ENCODE data around the gene KCNN4. TPM values are rescaled to one million over a fixed set of nuclear protein-coding genes. Genes with fewer than 3 reads are reported as not detected.

KCNN4 gene
- total RNA-seq, 1 donor from 2014 or later, result not detected

DNA sequence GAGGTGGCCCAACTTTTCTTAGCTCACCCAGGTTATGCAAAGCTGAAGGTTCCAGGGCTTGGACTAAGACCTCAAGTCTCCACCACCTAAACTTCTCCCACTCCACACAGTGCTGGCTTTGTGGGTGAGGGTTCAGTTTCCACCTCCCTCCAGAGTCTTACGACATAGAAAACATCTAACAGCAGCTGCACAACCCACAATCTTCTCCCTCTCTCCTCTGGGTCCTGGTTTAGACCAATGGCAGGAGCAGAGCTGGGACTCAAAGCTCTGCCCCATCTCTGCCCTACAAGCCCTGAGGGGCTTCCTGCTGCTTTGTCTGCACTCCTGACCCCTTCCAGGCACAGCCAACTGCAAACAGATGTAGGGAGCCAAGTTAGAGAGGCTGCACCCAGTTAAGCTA lies 48.9 kb downstream of the KCNN4 start:
- H3K4me2 ChIP-seq, result no peak overlapping the region
- no peak overlapping the region for H3K9ac ChIP-seq
- Mint-ChIP-seq H3K4me3 (no peak overlapping the region), H3K27me3 (ENCODE audit: insufficient read depth, low read depth) (peaks cover 5% of the 10 kb centered on the region), H3K4me1 (peaks cover 10% of the 10 kb centered on the region), H3K27ac (no peak overlapping the region), H3K36me3 (peaks cover 47% of the 10 kb centered on the region), H3K9me3 (no peaks in the 10 kb centered on the region)
- no peaks in the 10 kb centered on the region for H3K9me3 ChIP-seq (ENCODE audit: low read depth)
- H2AFZ ChIP-seq (replicated peaks), result no peak overlapping the region
- H4K20me1 ChIP-seq (ENCODE audit: low read depth), result no peaks in the 10 kb centered on the region
- no peaks in the 10 kb centered on the region for H3F3A ChIP-seq (ENCODE audit: low read depth)
- H3K27ac ChIP-seq, result no peak overlapping the region
- TF ChIP-seq EZH2phosphoT487 (IDR thresholded peaks at IDR 0.05), result no peak
- no peak for DNase-seq (ENCODE audit: low spot score)
- H3K36me3 ChIP-seq, result no peaks in the 10 kb centered on the region
- no peaks in the 10 kb centered on the region for H3K79me2 ChIP-seq (ENCODE audit: low read depth)
- no peaks in the 10 kb centered on the region for H3K4me1 ChIP-seq
- H3K4me3 ChIP-seq, result no peak overlapping the region
- H3K27me3 ChIP-seq, result no peaks in the 10 kb centered on the region

DNA sequence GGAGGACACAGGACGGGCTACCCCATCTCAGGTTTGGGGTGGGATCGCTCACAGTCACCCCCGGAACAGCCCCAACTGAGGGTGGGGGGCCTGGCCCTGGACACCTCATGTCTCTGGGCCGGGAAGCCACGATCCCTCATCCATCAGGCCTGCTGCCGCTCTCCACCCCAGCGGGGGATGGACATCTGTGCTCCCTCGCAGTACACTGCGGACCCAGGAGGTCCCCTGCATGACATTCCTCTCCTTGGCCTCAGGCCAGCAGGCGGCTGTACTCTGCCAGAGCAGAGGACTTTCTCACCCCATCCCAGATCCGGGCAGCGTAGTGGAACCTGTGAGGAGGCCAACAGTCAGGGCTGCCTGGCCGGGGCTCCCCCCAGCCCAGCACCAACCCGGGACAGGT lies 49.4 kb downstream of the KCNN4 start:
- peaks cover 10% of the 10 kb centered on the region for H3K4me1 Mint-ChIP-seq
- Histone ChIP-seq H4K20me1 (ENCODE audit: low read depth) (no peaks in the 10 kb centered on the region), H3K36me3 (no peaks in the 10 kb centered on the region), H3K9me3 (ENCODE audit: low read depth) (no peaks in the 10 kb centered on the region), H3K9ac (no peak overlapping the region), H3K27me3 (no peaks in the 10 kb centered on the region), H2AFZ (replicated peaks) (no peak overlapping the region), H3K4me3 (no peak overlapping the region), H3F3A (ENCODE audit: low read depth) (no peaks in the 10 kb centered on the region), H3K79me2 (ENCODE audit: low read depth) (no peaks in the 10 kb centered on the region), H3K4me2 (no peak overlapping the region), H3K4me1 (no peaks in the 10 kb centered on the region), H3K27ac (no peak overlapping the region)
- H3K27me3 Mint-ChIP-seq (ENCODE audit: insufficient read depth, low read depth), result peaks cover 5% of the 10 kb centered on the region
- no peak overlapping the region for H3K4me3 Mint-ChIP-seq
- peaks cover 42% of the 10 kb centered on the region for H3K36me3 Mint-ChIP-seq
- no peak overlapping the region for H3K27ac Mint-ChIP-seq
- no peak for TF ChIP-seq EZH2 (IDR thresholded peaks at IDR 0.05)
- TF ChIP-seq, protein P1, sequence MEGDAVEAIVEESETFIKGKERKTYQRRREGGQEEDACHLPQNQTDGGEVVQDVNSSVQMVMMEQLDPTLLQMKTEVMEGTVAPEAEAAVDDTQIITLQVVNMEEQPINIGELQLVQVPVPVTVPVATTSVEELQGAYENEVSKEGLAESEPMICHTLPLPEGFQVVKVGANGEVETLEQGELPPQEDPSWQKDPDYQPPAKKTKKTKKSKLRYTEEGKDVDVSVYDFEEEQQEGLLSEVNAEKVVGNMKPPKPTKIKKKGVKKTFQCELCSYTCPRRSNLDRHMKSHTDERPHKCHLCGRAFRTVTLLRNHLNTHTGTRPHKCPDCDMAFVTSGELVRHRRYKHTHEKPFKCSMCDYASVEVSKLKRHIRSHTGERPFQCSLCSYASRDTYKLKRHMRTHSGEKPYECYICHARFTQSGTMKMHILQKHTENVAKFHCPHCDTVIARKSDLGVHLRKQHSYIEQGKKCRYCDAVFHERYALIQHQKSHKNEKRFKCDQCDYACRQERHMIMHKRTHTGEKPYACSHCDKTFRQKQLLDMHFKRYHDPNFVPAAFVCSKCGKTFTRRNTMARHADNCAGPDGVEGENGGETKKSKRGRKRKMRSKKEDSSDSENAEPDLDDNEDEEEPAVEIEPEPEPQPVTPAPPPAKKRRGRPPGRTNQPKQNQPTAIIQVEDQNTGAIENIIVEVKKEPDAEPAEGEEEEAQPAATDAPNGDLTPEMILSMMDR (IDR thresholded peaks at IDR 0.05), result no peak
- no peak for TF ChIP-seq EZH2phosphoT487 (IDR thresholded peaks at IDR 0.05)
- no peaks in the 10 kb centered on the region for H3K9me3 Mint-ChIP-seq
- no peak for DNase-seq (ENCODE audit: low spot score)

- DNase-seq (ENCODE audit: low spot score), result no peak
- Mint-ChIP-seq H3K4me1 (peaks cover 10% of the 10 kb centered on the region), H3K4me3 (no peak overlapping the region), H3K27ac (no peak overlapping the region), H3K9me3 (no peaks in the 10 kb centered on the region), H3K27me3 (ENCODE audit: insufficient read depth, low read depth) (peaks cover 5% of the 10 kb centered on the region), H3K36me3 (peaks cover 35% of the 10 kb centered on the region)
- Histone ChIP-seq H3F3A (ENCODE audit: low read depth) (no peaks in the 10 kb centered on the region), H4K20me1 (ENCODE audit: low read depth) (no peaks in the 10 kb centered on the region), H3K79me2 (ENCODE audit: low read depth) (no peaks in the 10 kb centered on the region), H3K4me3 (no peak overlapping the region), H3K4me2 (no peak overlapping the region), H3K9ac (no peak overlapping the region), H3K9me3 (ENCODE audit: low read depth) (no peaks in the 10 kb centered on the region), H3K27me3 (no peaks in the 10 kb centered on the region), H3K36me3 (no peaks in the 10 kb centered on the region), H2AFZ (replicated peaks) (no peak overlapping the region), H3K4me1 (no peaks in the 10 kb centered on the region), H3K27ac (no peak overlapping the region)
- TF ChIP-seq EZH2phosphoT487 (IDR thresholded peaks at IDR 0.05) (no peak), EZH2 (IDR thresholded peaks at IDR 0.05) (no peak)
- TF ChIP-seq, protein P1 (IDR thresholded peaks at IDR 0.05), result no peak
Observed at GRCh38 chr19:43729919-43730318, 50.9 kb downstream of the KCNN4 start.

GRCh38 chr19:43727593-43727853 lies 53.2 kb downstream of the KCNN4 start:
- no peak overlapping the region for H3K4me3 ChIP-seq
- no peaks in the 10 kb centered on the region for H3F3A ChIP-seq (ENCODE audit: low read depth)
- no peak for DNase-seq (ENCODE audit: low spot score)
- TF ChIP-seq, protein P1 (IDR thresholded peaks at IDR 0.05), result no peak
- TF ChIP-seq EZH2 (IDR thresholded peaks at IDR 0.05), result no peak
- no peaks in the 10 kb centered on the region for H3K79me2 ChIP-seq (ENCODE audit: low read depth)
- H2AFZ ChIP-seq (replicated peaks), result no peak overlapping the region
- no peak overlapping the region for H3K4me2 ChIP-seq
- H4K20me1 ChIP-seq (ENCODE audit: low read depth), result no peaks in the 10 kb centered on the region
- no peaks in the 10 kb centered on the region for H3K4me1 ChIP-seq
- peaks cover 27% of the 10 kb centered on the region for H3K36me3 Mint-ChIP-seq
- H3K4me3 Mint-ChIP-seq, result no peak overlapping the region
- peaks cover 5% of the 10 kb centered on the region for H3K27me3 Mint-ChIP-seq (ENCODE audit: insufficient read depth, low read depth)
- H3K9me3 ChIP-seq (ENCODE audit: low read depth), result no peaks in the 10 kb centered on the region
- no peaks in the 10 kb centered on the region for H3K27me3 ChIP-seq
- H3K27ac ChIP-seq, result no peak overlapping the region
- H3K27ac Mint-ChIP-seq, result no peak overlapping the region
- H3K9ac ChIP-seq, result no peak overlapping the region
- H3K4me1 Mint-ChIP-seq, result peaks cover 10% of the 10 kb centered on the region
- H3K9me3 Mint-ChIP-seq, result no peaks in the 10 kb centered on the region
- no peaks in the 10 kb centered on the region for H3K36me3 ChIP-seq

Measured in neural progenitor cell (in vitro differentiated cells).